Urothelium cell line (cell line): Measurements from ENCODE around the gene G6PC1.
A peak's percentile ranks its signal among the peaks of the same experiment; 100 is the strongest.
"Not testable (repeated sequence)": the region's sequence is repeated elsewhere in the genome, so short reads cannot be mapped to it uniquely, and the experiment has no call there.

Experiments
- DNase-seq: peaks from one replicate; pipeline ENCODE4 v3.0.0; 2011; ENCODE audit warnings: low spot score, mixed read lengths
- FAIRE-seq: peaks from 2 replicates; lab custom pipeline; 2011; peaks lifted over from hg19 to GRCh38; lab: Jason Lieb, UNC

The G6PC1 gene

DNA sequence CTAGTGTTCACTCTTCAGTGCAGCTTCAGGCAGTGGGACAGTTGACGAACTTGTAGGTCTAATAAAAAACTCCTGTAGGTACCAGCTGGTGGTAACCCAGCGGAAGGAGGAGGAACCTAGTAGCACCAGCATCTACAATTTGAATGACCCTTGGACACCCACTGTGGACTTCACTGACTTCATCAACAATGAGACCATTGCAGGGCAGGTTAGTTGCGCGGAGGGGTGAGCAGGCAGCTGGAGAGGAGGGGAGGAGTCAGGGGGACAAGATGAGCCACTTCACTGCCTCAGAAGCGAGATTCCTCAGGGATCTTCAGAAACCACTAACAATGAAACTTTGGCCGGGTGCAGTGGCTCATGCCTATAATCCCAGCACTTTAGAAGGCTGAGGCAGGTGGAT lies 27.3 kb upstream of the G6PC1 start:
- no peak for FAIRE-seq
- DNase-seq: no peak

DNA sequence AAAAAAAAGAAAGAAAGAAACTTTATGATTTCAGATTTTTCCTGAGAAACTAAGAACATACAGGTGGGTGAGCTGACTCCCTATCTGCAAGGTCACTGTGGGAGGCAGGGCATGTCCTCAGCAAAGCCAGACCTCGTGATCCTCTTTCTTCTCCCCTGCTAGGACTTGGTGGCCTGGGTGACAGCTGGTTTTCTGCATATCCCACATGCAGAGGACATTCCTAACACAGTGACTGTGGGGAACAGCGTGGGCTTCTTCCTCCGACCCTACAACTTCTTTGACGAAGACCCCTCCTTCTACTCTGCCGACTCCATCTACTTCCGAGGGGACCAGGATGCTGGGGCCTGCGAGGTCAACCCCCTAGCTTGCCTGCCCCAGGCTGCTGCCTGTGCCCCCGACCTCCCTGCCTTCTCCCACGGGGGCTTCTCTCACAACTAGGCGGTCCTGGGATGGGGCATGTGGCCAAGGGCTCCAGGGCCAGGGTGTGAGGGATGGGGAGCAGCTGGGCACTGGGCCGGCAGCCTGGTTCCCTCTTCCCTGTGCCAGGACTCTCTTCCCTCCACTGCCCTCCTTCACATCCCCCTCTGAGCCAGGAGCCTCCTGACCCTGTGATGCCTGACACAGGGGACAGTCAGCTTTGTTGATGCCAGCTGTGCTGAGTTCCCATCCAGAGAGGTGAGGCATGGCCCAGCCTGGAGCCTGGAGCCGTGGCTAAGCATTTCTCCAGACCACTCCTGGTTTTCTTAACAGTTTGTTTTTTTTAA lies 26.5 kb upstream of the G6PC1 start:
- DNase-seq, FAIRE-seq: not testable (repeated sequence)

DNA sequence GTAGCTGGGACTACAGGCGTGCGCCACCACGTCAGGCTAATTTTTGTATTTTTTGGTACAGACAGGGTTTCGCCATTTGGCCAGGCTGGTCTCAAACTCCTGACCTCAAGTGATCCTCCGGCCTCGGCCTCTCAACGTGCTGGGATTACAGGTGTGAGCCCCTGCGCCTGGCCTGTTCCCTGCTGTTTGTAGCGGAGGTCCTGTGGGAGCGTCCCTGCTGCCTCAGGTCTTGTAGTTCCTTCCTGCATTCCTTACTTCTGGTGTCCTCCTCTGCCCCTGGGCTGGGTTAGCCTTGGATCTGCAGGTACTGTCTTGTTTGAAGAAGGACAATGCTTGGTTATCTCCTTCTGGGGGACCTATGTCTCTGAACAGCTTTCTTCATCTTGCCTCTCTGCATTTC lies 23.6 kb upstream of the G6PC1 start:
- DNase-seq: no peak
- no peak for FAIRE-seq

DNA sequence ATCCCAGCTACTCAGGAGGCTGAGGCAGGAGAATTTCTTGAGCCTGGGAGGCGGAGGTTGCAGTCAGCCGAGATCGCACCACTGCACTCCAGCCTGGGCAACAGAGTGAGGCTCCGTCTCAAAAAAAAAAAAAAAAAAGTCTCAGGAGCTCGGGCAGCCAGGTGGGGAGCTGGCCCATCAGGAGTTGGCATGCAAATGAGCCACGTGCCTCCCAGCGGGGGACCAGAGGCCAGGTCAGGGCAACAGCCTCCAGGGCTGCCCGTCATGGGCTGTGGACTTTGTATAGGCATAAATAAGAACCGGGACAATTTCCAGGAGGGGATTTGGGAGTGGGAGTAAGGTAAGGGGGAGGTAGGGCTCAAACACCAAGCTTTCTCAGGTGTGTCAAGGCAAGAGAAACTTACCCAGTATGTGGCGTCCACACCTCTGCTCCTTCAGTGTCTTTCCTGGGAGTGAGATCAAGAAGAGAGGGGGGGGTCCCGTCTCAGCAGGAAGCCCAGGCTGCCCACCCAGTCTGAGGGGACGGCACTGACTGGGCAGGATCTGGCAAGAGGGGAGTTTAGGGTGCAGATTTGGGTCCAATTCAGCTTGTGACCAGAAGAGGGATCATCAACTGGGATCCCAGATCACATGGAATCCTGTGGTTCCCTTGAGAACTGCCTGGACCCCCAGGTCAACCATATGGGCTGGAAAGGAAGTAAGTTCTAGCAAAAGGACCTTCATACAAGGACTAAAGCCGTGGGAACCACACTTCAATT lies 22.3 kb upstream of the G6PC1 start:
- DNase-seq: no peak
- FAIRE-seq: no peak

DNA sequence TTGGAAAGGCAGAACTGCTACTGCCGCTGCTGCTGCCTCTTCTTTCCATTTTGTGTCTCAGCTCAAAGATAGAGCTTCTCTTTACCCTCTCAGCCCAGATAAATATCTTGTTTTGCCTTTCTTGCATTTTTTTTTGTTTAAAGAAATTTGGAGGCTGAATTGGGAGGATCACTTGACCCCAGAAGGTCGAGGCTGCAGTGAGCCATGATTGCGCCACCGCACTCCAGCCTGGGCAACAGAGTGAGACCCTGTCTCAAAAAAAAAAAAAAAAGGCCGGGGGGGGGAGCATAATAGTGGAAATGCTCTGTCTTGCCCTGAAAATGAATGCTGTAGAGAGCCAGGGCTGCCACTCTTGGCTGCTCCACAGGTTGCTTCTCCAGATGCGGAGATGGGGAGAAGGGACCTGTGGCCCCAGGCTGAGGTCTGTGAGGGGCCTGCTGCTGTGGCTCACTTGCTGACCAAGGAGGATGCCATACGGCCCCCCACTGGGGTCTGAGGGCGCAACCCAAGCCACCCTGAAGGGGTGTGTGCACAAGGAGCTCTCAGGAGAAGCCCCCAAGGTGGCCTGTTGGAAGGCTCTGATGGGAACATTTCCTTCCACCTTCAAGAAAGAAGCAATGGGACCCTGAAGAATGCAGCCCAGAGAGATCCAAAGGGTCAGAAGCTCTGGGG lies 21.5 kb upstream of the G6PC1 start:
- FAIRE-seq: no peak
- DNase-seq: no peak

DNA sequence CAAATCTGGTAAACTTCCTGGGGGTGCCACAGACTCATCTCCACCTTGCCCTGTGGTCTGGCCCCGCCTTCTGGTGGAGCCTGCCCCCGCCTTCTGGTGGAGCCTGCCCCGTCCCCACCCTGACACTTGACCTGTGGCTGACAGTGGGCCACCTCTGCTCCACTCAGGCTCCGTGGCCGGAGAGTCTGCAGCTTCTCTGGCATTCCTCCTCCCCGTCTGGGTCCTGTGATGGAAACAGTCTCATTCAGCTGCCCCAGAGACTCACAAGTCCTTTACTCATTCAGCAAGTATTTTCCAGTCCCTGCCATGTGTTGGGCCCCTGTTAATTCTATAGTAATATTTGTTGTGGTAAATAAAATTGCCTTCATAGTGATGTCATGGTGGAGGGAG lies 21.0 kb upstream of the G6PC1 start:
- DNase-seq (no peak), FAIRE-seq (no peak)

DNA sequence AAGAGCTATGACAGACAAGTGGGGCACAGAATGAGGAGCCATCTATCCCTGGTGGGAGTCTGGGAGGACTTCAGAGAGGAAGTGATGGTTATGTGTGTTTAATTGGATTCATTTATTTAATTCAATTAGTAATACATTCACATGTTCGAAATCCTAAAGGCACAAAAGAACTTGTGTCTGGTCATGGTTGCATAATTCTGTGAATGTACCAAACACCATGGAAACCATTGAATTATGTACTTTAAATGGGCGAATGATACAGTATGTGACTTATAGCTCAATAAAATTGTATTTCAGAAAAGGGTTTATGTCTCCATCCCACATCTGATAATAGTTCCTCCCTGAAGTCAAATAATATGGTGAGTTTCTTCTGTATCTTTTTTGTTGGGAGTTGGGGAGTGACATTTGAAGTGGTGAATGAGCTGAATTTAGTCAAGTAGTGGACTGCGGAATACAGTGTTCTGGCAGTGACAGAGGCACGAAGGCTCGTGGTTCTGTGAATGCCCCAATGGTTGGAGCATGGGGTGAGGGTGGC lies 19.8 kb upstream of the G6PC1 start:
- DNase-seq: no peak
- FAIRE-seq: no peak

DNA sequence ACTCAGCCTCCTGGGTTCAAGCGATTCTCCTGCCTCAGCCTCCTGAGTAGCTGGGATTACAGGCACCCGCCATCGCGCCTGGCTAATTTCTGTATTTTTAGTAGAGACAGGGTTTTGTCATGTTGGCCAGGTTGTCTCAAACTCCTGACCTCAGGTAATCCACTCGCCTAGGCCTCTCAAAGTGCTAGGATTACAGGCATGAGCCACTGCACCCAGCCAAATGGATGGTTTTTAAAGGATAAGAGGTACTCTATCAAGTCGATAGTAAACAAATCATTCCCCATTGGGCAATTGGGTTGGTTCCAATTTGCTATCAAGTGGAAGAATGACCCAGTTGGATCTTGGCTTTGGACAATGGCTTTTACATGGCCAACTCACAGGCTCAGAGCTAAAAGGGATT lies 18.9 kb upstream of the G6PC1 start:
- not testable (repeated sequence) for FAIRE-seq

DNA sequence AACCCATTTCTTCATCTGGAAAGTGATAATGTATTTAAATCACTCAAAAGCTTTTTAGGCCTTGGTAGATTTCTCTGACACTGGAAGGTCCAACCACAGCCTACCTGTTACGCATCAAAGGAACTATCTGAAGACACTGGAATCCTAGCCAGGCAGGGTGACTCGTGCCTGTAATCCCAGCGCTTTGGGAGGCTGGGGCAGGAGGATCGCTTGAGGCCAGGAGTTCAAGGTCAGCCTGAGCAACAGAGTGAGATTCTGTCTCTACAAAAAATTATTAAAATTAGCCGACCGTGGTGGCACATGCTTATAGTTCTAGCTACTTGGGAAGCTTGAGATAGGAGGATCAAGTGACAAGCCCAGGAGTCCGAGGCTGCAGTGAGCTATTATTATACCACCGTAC lies 18.4 kb upstream of the G6PC1 start:
- FAIRE-seq (no peak), DNase-seq (no peak)

More for the DNA sequence above, 18.9 kb upstream of the G6PC1 start:
- not testable (repeated sequence) for DNase-seq

DNA sequence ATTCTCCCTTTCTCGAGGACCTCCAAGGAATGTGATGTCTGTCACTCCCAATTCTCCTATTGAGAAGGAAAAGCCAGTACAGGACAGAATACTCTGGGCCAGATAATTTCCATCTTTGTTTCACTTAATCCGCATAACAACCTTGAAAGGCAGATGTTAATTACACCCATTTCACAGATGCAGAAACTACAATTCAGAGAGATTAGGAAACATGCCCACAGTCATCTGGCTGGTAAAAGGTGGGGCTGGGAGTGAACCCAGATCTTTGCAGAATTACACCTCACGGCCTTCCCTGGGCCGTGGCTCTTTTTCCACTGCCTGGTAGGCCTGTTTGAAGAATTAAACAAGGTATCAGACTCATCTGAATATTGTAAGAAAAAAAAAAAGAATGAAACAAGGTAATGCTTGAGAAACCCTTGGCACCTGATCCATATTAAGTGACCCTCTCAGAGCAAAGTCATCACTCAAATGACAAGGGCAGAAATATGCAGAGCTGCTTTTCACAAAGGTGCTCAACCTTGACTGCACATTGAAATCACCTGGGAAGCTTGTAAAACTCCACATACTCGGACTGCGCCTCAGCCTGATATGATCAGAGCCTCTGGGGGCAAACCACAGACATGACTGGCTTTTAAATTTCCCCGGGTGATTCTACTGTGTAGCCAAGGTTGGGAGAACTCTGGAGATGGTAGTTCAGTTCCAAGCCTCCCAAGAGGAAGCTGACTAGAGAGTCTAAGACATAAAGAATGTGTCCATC lies 16.6 kb upstream of the G6PC1 start:
- DNase-seq (no peak), FAIRE-seq (no peak)

DNA sequence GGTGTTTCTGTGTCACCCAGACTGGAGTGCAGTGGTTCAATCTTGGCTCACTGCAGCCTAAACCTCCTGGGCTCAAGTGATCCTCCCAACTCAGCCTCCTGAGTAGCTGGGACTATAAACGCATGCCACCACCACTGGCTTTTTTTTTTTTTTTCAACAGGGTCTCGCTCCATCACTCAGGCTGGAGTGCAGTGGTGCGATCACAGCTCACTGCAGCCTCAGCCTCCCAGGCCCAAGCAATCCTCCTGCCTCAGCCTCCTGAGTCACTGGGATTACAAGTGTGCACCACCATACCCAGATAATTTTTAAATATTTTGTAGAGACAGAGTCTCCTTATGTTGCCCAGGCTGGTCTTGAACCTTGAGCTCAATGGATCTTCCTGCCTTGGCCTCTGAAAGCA lies 14.8 kb upstream of the G6PC1 start:
- DNase-seq, FAIRE-seq: not testable (repeated sequence)

DNA sequence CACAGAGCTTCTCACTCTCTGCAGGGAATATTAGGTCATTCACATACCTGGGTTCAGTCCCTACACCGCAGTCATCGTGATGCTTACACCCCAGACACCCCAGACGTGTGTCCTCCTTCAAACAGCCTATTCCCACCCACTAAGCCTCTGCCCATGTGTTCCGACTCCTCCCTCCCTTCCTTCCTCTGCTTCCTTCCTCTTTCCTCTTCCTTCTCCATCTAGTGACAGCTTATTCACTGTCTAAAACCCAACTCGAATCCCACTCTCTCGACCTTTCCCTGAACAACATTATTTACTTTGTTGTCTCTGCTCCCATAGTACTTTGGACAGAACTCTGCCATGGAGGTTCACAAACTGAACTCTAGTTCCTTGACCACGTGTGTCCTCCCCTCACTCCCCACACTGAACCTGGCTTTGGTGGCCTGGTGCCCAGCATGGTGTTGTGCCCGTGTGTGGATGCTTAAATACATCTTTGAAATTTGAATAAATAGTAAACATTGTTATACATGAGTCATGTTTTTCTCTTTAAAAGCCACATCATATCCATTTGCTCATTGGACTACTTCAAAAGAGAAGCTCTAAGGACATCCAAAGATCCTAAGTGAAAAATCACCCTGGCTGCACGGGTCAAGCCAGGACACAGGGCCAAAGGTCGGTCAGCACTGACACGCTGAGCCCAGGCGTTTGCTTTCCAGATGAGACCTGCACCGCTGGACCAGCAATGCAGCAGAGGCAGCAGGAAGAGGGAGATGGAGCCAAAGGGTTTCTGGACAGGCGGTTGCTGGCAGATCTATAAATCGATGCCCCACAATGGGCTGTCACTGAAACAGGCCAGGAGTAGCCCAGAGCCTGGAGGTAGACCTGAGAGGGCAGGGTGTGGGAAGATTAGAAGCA lies 14.1 kb upstream of the G6PC1 start:
- DNase-seq (no peak), FAIRE-seq (no peak)

DNA sequence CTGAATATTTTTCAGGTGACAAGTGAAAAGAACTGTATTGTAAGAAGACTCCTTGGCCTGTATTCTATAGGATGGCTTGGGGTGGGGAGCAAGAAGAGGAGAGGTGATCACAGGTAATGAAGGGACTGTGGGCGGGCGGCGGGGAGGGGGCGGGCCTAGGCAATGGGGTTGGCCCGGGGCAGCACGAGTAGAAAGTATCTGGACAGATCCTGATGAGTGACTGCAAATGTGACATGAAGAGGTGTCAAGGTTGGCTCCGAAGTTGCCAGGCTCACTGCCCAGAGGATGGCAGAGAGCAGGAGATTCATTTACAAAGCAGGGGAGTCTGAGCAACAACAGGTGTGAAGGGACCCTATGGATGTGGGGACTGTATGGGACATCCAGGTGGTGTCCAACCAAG lies 10.8 kb upstream of the G6PC1 start:
- DNase-seq (no peak), FAIRE-seq (no peak)

DNA sequence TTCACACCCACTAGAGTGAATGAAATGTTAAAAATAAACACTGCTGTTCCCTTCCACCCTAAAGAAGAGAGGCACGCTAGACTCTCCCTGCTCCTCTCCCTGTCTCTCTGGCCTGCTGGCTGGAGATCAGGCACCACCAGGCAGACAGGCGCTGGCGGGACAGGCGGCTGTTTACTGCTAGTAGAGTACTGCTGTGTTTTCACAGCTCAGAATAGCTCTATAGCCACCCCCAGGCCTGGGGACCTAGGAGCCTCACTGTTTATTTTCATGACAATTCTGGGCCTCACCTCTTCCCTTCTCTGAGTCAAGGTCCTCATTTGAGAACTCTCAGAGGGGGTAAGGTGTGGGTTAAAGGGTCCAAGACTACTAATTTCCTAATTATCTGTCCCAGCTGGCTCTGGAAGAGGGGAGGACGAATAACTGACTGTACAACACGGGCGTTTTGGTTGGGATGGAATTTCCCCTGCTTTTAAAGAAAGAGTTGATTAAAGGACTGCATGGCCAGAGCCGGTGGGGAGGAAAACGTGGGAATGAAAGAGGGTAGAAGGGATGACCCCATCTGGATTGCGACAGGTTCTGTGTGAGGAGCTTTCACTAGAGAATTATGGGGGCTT lies 9.0 kb upstream of the G6PC1 start:
- no peak for DNase-seq
- FAIRE-seq: no peak

DNA sequence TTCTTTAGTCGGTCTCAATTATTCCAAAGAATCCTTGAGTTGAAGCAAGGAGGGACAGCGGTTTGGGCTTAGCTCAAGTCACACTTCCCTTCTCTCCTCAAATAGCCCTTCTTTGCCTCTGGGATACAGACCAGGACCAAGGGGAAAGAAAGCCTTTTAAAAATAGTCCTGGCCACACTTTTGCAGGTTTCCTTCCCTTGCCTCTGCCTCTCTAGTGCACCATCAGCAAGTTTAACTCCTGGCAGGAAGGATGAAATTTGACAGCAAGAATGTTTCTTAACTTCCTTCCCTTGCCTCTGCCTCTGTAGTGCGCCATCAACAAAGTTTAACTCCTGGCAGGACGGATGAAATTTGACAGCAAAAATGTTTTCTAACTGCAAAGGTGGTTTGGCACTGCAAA lies 7.2 kb upstream of the G6PC1 start:
- no peak for FAIRE-seq
- no peak for DNase-seq

DNA sequence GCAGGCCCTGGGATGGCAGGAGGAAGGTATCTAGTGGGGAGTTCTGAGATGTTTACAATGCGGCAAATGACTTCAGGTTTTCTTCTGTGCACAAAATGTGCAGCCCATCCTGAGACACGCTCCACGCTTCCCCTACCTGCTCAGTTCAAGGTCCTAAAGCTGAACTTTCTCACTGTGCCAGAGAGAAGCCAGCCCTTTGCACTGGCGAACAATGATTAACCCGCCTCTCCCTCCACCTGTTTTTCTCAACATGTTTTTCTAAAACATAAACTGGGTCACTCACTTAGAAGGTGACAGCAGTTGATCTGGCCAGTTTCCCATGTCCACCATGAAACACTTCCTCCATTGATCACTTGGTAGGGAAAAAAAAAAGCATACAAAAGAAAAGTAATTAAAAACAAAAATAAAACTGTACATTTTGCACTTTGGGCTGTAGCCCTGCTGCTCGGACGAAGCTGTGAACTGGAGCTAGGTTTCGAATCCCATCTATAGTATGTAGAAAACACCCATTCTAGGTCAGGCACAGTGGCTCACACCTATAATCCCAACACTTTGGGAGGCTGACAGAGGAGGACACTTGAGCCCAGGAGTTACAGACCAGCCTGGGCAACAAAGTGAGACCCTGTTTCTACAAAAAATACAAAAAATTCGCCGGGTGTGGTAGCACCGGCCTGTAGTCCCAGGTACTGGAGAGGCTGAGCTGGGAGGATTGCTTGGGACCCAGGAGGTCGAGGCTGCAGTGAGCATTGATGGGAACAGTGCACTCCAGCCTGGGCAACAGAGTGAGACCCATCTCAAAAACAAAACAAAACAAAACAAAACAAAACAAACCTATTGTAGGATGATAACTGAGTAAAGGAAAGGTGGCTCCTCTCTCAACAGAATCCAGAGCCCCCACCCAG lies 6.1 kb upstream of the G6PC1 start:
- DNase-seq (no peak), FAIRE-seq (no peak)

DNA sequence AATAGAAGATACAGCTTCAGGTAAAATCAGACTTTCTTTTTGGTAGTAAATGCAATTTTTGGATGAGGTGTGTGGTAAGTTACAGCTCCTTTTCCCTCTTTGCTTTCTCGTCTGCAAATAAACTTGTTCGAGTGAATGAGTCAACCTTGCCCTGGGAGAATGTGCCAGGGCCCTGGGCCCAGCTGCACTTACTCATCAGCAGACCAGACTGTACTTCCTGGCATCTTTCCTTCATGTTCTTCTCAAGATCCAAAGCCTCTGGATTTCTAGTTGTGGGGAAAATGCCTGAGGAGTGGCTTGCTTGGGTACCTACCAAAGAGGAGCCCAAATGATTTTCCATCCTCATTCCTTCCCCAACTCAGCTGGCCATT lies 5.4 kb upstream of the G6PC1 start:
- FAIRE-seq: no peak

DNA sequence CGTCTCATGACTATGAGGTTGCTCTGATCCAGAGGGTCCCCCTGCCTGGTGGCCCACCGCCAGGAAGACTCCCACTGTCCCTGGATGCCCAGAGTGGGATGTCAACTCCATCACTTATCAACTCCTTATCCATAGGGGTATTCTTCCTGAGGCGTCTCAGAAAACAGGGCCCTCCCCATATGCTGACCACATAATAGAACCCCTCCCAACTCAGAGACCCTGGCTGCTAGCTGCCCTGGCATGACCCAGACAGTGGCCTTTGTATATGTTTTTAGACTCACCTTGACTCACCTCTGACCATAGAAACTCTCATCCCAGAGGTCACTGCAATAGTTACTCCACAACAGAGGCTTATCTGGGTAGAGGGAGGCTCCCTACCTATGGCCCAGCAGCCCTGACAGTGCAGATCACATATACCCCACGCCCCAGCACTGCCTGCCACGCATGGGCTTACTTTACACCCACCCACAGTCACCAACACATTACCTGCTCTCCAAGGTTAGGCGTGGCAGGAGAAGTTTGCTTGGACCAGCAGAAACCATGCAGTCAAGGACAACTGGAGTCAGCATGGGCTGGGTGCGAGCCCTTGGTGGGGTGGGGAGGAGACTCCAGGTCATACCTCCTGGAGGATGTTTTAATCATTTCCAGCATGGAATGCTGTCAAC lies 2.3 kb upstream of the G6PC1 start:
- no peak for DNase-seq
- FAIRE-seq: no peak

More for the DNA sequence above, 5.4 kb upstream of the G6PC1 start:
- peak; percentile 90 for DNase-seq
